ENCODE data around the gene DOLPP1.

- no peak for TF ChIP-seq POLR2A (IDR thresholded peaks at IDR 0.05; ENCODE audit: low read depth, low read length)
- no peak for TF ChIP-seq POLR2AphosphoS5 (IDR thresholded peaks at IDR 0.05; ENCODE audit: low read depth, low read length)
- no peak for TF ChIP-seq TAF1 (IDR thresholded peaks at IDR 0.05; ENCODE audit: low read depth, low read length)
- no peak for TF ChIP-seq PAX5 (IDR thresholded peaks at IDR 0.05; ENCODE audit: insufficient read depth, low read length, severe bottlenecking)
- no peak for TF ChIP-seq SPI1 (IDR thresholded peaks at IDR 0.05; ENCODE audit: low read depth, low read length)
- TF ChIP-seq POU2F2 (IDR thresholded peaks at IDR 0.05; ENCODE audit: low read depth, low read length), result no peak
Measured at GRCh38 chr9:129052592-129052991, 28.3 kb upstream of the DOLPP1 start.
